OCI-M2 (cell line): ENCODE data around the gene TM4SF1.
"Not testable (repeated sequence)": the region's sequence is repeated elsewhere in the genome, so short reads cannot be mapped to it uniquely, and the experiment has no call there.

Source experiments
- DNase-seq: peaks from one replicate; lab custom pipeline; 2025; ENCODE audit not compliant: unreplicated experiment; lab: John Stamatoyannopoulos, UW

The TM4SF1 gene

GRCh38 chr3:149352556-149352955, 24.9 kb downstream of the TM4SF1 start:
- DNase-seq = peak; percentile 14

GRCh38 chr3:149343951-149344350, 33.5 kb downstream of the TM4SF1 start:
- no peak for DNase-seq

GRCh38 chr3:149342413-149343380, 34.8 kb downstream of the TM4SF1 start:
- no peak for DNase-seq

GRCh38 chr3:149340310-149340933, 37.0 kb downstream of the TM4SF1 start:
- no peak for DNase-seq

GRCh38 chr3:149339931-149340309, 37.5 kb downstream of the TM4SF1 start:
- DNase-seq = no peak

- not testable (repeated sequence) for DNase-seq
These were observed 40.0 kb downstream of the TM4SF1 start for GRCh38 chr3:149337486-149337885.

- no peak for DNase-seq
These were observed 40.5 kb downstream of the TM4SF1 start for GRCh38 chr3:149336925-149337324.

GRCh38 chr3:149333176-149333859, 44.1 kb downstream of the TM4SF1 start, which contains the start of gene TM4SF18:
Gene TM4SF18 (minus strand): TSS chr3:149333636. CDS start chr3:149333382, 254 bp downstream.
- no peak for DNase-seq

- no peak for DNase-seq
These were observed 44.7 kb downstream of the TM4SF1 start for GRCh38 chr3:149332771-149333170.

- no peak for DNase-seq
These were observed 45.2 kb downstream of the TM4SF1 start for GRCh38 chr3:149332227-149332765.

GRCh38 chr3:149331396-149331795, 46.1 kb downstream of the TM4SF1 start:
- no peak for DNase-seq

- DNase-seq = no peak
These were observed 46.7 kb downstream of the TM4SF1 start for GRCh38 chr3:149330609-149331331.

GRCh38 chr3:149327156-149327555, 50.3 kb downstream of the TM4SF1 start:
- no peak for DNase-seq

GRCh38 chr3:149325581-149325980, 51.9 kb downstream of the TM4SF1 start:
- no peak for DNase-seq

GRCh38 chr3:149324332-149324731, 53.1 kb downstream of the TM4SF1 start:
- no peak for DNase-seq

GRCh38 chr3:149321640-149322039, 55.8 kb downstream of the TM4SF1 start:
- no peak for DNase-seq

GRCh38 chr3:149321136-149321535, 56.3 kb downstream of the TM4SF1 start:
- no peak for DNase-seq

GRCh38 chr3:149319750-149320149, 57.7 kb downstream of the TM4SF1 start:
- DNase-seq = no peak
